Kidney tubule cell (primary cell): ENCODE measurements around the gene BMPR1A.
A peak's percentile ranks its signal among the peaks of the same experiment; 100 is the strongest.
"Not testable (repeated sequence)": the region's sequence is repeated elsewhere in the genome, so short reads cannot be mapped to it uniquely, and the experiment has no call there.

ENCODE experiments used
- DNase-seq: peaks from one replicate; pipeline ENCODE4 v3.0.0-alpha.2; 2018; ENCODE audit warnings: low spot score

Gene BMPR1A

DNA sequence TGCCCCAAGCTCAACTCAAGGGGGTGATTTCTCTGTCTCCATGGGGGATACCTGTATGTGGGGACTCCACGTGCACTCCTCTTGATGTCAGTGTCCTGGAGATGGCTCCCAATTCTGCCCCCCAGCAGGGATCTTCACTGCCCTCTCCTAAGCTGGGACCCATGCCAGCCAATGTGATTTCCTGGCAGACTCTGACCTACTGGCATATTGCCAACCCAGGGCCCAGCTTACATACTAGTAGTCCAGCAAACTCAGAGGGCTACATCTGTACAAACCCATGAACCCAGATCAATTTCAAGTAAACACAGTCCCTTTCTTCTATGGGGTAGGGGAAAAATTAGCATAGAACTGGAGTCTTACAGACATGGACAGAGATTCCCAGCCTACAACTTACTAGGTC lies 26.2 kb upstream of the BMPR1A start:
- peak; percentile 26 for DNase-seq

DNA sequence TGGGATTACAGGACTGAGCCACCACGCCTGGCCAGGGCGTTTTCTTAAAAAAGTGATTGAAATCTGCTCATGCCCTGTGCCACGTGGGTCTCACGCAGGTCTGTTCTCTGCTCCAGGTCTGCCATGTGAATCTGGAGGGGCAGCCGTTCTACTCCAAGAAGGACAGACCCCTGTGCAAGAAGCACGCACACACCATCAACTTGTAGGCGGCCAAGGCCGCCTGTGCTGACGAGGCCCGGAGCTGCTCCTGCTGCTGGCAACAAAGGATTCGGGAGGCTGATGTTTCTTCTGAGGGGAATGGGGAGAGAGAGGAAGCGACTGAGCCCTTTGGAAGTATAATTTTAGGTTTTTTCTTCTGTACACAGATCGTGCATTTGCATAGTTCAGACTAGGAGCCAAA lies 23.6 kb upstream of the BMPR1A start:
- DNase-seq, result no peak

DNA sequence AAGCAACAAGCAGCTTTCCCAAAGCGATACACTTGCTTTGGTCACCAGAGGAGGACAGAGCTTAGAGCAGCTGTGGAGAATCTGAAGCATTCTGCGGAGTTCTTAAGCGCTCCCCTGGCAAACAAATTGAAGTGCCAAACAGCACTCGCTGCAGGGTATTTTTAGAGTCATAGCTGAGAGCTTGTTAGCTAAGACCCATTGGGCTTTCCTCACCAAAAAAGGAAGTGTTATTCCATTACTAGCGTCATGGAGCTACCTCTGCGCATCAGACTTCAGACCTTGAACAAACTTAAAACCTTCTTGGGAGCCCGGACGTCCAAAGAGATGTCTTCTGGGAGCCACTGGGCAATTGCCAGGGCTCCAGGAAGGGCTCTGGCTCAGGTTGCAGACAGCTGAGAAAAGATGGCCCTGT lies 23.2 kb upstream of the BMPR1A start:
- no peak for DNase-seq

DNA sequence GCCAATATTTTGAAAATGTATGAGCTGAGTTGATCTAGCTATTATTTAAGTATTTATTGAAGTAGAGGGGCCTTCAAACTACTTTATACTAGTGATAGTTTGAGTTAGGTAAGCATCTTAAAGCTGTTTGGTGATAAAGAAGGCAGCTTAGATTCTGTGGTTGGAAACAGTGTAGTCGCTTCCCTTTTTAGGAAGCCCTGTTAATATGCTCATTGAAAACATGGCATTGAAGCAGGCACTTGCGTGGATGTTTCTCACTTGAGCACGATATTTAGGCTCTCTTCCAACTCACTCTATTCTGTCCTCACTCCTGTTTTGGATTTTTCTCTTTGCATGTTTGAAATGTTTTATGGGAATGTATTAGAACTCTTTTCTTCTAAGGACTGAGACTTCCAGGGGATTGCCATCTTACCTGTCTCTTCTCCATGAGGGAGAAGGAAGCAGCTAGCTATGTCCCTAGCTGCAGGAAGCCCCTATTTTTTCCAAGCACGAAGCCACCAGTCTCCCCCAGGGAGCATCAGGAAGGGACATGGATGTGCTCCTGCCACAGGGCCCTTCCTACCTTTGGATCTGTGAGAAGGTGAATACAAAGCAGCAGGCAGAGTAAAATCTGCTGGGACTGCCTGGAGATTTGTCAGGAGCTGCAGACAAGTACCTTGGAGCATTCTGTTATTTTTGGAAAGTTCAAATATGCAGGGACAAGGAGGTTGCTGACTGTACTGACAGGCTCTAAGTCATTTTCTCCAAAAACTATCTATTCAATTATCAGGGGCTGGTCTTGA lies 22.0 kb upstream of the BMPR1A start:
- no peak for DNase-seq

DNA sequence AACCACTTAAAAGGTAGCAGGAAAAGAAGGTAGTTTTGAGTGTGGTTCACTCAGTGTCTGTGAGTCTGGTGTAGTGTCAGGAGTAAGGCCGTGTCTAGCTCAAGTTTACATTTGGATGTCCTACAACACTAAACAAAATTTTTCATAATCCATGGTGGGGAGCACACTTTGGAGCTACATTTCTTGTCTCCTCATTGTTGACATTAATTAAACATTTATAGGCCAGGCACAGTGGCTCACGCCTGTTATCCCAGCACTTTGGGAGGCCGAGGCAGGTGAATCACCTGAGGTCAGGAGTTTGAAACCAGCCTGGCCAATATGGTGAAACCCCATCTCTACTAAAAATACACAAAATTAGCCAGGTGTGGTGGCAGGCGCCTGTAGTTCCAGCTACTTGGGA lies 21.1 kb upstream of the BMPR1A start:
- not testable (repeated sequence) for DNase-seq

DNA sequence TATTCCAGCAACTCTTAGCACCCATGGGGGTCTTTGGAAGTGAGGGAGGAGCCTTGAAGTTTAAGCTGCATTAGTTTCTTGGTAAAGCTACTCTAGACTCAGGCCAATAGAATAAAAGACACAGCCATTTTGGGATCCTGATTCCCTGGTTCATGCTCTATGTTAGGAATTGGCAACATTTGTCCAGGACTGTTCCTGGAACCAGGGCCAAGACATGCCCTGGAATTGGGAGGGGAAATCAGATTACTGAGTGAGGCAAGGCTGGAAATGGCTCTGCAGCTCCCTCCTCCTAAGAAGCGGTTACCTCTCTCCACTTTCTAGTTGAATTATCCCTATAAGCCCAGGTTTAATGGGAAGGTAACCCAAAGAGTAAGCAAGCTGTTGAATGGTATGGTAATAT lies 14.2 kb upstream of the BMPR1A start:
- no peak for DNase-seq

DNA sequence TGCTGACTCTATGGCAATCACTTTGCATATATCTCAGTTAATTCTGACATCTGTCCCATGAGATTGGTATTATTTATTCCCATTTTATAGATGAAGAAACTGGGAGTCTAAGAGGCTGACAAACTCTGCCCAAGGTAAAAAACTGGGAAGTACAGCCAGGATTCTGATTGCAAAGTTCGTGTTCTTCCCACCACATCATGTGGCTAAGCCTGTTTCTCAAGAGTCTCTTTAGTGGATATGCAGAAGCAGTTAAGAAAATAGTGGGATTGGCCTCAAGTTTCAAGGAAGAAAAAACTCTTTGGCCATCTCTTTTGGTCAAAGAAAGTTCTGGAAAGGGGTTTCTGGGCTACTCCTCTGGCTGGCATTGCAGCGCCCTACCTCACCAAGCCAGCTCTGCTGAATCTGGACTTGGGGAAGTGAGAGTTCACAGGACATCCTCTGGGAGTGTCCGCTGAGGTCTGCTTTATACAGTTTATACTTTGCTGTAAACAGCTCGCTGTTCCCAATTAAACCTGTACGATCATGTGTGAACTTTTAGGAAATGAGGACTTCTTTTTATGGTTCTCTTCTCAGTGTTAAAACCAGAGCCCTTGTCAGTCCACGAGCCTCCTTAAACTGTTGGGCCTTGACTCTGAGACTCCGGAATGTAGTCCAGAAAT lies 12.2 kb upstream of the BMPR1A start:
- DNase-seq, result no peak

DNA sequence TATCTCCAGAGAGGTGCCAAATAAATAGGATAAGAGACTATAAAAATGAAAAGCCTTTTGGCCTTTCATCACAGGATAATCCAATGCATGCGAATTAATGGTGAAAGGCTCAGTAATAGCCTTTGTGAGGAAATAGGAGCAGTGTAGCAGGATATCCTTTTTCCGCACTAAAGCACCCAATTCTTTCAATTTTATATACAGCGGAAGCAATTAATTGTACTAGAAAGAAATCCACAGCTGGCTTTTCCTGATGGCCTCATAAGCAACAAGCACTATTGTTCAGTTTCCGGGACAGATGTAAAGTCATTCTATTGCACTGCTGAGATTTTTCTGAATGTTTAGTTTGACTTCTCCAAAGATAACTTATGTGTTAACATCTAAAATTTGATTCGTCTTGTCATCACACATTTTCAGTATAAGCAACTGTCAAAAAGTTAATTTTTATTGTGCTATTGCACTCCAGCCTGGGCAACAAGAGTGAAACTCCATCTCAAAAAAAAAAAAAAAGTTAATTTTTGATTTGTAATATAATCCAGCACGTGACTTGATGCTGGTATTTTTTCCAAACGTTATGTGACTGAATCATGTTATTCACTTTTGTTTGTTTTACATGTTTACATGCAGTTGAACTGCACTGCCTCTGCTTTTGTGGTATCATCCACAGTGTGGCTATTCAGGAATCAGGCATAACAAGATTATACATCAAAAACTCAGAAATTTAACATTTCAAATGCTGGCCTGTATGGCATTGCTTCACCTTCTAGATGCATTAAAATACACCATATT lies 8.4 kb upstream of the BMPR1A start:
- no peak for DNase-seq

DNA sequence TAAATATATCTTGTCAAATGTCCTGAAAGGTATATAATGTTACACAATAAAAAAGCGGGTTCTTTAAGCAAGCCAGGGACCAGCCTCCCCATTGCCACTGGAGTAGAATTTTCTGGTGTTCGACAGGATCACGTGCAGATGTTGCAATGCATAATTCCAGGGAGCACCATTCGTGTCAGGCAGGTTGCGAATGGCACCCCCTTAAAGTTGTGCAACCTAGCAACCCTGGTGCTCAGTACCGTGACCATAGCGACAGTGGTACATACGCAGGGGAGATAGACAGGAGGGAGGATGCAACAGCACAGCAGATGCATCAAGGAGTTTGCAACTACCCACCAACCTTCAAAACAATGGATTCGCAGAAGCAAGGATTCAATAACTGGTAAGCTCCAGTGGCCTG lies 6.6 kb upstream of the BMPR1A start:
- no peak for DNase-seq

DNA sequence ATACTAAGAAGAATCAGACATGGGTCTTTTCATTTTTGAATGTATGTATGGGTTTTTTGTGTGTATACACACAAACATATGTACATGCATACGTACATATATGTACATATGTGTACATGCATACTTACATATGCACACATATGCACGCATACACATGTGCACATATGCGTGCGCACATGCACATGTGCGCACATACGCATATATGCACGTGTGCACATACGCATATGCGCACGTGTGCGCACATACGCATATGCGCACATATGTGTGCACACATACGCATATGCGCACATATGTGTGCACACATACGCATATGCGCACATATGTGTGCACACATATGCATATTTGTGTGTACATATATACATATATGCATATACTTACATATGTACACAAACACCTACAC lies 4.9 kb upstream of the BMPR1A start:
- DNase-seq, result no peak

DNA sequence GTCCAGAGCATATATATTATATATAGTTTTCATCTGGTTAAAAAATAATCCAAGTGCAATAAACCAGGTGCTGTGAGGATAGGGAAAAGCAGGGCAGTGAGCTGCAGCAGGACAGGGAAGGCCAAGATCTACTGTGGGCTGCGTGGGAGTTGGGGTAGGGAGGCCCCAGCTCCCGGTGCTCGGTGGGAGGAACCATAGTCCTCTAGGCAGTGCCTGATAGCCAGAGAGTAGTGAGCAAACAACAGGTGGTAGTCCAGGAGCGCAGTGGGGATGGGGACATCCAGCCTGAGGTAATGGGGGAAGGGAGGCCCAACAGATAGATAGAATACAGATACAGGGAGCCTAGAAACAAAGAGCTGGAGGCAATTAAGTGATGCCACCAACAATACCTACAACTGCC lies 4.1 kb upstream of the BMPR1A start:
- DNase-seq, result no peak

DNA sequence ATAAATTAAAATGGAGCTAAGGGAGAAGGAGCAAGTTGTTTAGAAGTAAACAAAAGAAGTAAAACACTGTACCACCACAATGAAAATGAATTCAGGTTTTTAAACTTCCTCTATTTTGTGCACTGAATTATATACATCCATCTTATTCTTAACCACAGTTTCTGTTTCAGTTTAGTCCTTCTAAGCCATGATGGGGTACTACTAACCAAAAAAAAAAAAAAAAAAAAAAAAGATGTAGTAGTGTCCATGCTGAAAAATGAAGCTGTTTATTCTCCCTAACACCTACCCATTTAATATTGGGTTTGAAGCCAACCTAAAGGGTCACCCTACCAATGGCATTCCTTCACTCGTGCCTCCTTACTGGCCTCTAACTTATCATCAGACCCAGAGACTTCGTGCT lies 3.4 kb upstream of the BMPR1A start:
- DNase-seq, result no peak

DNA sequence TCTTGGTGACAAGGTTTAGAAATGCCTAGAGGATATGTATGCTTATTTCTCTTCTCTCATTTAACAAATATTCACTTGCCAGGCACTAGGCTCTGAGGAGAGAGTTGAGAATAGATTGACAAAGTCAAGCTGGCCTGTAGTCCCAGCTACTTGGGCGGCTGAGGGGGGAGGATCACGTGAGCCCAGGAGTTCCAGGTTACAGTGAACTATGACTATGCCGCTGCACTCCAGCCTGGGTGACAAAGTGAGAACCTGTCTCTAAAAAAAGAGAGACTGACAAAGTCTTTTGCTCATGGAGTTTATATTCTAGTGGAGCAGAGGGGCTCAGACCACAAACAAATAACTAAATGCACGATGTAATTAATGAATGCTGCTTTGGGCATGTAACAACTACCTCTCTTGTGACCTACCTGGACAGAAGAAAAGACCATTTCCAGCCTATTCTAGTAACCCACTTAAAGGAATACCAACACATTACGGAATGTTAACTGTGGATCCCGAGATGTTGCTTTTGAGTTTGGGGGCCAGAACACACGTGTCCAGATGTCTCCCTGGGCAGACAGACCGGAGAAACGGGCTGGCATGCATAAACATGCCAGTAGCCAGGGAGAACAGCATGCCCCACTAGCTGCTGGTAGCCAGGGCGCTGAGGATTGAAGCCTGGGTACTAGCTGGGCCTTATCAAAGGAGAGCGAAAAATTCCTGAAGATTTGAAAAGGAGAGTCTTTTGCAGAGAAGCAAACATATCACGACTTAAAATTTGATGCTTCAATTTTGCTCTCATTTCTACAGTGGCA lies 2.6 kb upstream of the BMPR1A start:
- DNase-seq, result peak; percentile 28

DNA sequence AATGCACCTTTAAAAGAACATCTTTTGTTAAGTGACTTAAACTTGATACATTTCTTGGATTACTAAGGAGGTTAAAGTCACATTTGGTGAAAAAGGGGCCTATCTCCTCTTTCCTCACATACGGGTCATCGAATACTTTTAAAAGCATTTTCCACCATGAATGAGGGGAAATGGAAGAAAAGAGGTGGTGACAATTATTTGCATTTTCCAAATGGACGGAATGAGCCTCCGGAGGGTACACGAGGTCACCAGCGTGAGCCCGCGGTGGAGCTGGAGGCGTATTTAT lies 1.0 kb upstream of the BMPR1A start:
- no peak for DNase-seq

DNA sequence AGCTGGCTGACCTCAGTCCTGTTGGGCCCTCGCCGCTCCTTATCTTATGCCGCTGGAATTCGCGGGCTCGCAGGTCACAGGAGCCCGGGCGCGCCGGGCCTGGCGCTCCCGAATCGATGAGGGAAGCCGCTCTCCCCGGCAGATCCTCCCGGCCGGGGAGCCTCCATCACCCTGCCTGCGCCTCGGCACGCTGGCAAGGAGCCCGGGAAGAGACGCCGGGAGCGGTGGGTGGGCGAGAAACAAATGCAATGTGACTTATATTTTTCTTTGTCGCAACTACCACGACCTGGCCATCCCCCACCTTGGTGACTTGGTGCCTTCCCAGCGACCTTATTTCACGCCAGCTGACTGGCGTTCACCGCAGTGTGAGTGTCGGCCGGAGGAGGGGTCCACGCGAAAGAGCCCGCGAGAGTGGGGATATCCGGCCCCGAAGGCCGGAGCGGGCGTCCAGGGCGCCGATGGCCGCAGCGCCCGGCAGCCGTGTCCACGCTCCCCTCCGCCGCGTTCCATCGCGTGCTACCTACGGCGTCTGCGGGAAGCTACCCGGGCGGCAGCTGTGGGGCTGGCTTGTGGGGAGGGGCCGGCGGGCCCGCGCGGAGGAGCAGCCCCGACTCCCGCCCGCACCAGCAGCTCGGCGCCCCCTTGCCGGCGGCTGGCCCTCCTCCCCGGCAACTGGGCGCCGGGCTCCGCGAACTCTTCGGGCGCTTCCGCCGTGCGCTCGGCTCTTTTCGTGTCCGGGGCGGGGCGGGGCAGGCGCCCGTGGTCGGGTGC lies 494 bp upstream of the BMPR1A start:
- peak; percentile 86 for DNase-seq

DNA sequence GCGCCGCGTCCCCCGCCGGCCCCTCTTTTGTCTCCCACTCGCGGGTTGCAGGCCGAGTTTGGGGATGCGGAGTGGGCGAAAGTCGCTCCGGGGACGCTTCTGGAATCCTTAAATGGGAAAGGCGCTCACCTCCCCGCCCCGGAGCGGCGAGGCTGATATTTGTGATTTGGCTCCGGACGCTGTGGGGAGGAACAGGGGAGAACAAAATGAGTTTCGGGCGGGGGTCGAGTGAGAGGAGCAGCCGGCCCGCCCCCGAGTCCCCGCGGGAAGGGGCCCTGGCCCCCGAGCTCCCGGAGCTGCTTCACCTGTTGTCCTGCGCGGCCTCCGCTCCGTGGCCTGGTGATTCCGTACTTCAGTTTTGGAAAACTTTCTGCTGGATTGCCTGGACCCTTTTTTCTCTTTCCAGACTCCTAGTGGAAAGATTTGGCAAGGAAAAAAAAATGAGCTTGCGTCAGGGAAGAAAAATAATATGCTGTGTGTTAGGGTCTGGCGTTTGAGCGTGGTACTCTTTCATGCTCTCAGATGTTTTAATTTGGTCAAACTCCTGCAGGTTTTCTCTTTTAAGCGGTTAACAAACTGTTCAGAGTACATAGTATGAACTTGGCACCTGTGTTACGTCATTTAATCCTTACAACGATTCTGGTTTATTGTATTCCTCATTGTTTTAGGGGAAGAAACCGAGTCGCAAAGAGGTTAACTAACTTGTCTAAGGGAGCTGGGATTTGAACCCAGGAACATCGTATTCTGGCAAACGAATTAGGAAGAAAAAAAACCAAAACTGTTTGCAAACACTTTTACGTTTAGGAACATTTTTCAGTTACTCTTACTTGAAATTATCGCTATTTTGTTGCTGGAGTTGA lies 924 bp downstream of the BMPR1A start:
- DNase-seq, result peak; percentile 54

DNA sequence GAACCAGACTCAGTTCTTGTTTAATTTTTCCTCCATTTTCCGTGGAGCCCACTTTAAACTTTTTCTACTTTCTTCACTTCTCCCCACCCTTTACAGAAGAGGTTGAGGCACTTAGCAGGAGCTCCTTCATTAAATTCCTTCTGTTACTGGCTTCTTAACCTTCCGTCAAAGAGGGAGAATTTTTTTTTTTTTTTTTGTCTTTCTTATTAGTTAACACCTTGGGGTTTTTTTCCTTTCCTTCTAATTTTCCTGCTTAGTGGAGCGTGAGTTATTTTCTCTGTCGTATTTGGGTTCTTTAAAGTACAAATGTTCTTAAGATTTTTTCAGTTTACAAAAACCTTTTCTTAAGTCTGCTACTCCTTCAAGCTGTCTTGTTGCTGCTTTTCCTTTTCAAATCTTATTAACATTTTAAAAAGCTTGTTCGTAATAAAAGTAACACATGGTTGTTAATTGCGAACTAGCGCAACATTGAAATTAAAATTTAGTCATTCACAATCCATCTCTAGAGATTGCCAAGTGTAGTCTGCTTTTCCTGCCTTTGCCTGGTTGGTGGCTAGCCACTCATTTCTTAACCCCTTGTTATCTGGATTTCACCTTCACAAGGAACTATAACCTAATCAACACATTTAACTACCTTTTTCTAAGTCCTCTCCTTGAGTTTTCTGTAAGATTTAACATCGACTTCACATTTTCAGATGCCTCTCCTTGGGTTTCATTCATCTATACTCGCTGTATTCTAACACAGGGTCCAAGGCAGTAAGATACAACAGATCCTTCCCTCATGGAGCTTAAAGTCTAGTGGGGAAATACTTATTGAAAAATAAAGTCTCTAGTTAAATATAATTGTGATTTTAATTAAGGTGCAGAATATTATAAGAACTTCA lies 2.0 kb downstream of the BMPR1A start:
- peak; percentile 46 for DNase-seq

DNA sequence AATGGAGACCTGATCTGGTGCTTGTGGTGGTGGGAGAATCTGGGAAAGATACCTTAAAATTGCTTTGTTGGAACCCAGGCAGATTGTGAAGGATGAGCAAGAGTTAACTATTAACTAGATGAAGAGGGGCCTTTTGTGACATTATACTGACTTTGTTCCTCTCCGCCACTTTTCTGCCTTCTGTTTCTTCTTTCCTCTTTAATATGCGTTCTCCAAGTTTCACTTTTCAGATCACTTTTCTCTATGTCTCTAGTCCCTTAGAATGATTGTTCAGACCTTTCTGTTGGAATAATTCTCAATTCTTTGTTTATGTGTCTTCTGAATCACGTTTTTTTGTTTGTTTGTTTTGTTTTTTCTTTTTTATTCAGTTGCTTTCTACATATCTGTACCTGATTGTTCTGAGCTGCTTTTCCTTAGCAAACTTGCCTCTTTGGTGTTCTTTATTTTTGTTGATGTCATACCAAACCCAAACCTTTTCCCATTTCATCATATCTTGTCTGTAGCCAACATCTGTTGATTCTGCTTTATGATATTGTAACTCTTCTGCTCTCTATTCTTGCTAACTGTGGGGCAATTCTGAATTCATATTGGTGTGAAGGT lies 2.8 kb downstream of the BMPR1A start:
- DNase-seq, result peak; percentile 11

DNA sequence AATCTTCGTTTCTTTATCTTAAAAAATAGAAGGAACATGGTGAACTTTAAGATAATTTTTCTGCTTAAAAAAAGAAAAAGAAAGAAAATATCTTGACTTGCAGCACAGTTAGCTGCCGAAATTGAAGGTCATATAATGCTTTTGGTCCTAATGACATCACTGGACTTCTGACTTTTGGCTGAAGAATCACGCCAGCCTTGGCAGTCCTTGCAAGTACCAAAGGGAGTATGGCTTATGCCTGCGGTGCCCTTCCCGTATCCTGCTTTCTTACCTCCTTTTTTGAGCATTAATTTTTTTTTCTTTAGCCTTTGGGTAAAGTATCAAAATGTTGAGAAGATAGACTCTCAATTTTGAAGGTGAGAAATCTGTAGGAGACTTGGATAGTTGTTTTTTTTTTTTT lies 7.0 kb downstream of the BMPR1A start:
- DNase-seq, result no peak
